ENCODE results near the gene TIGD1. TPM values are rescaled to one million over a fixed set of nuclear protein-coding genes. Genes with fewer than 3 reads are reported as not detected.

The TIGD1 gene
- total RNA-seq (1 to 10 TPM in 8 of 9 donors, under 1 TPM in 1; 0.99 to 3.8 (median 1.6) TPM), polyA plus RNA-seq (1 to 10 TPM; 1.6 to 2.1 TPM)
- long read RNA-seq, donor 1, partial matches to known transcripts: 0 of 1 reads
- long read RNA-seq, donor 1, other reads (novel, unspliced or antisense): 0 of 1 reads
- long read RNA-seq, donor 2, partial matches to known transcripts: 0 of 4 reads
- long read RNA-seq, donor 2, other reads (novel, unspliced or antisense): 0 of 4 reads
- long read RNA-seq, donor 3, partial matches to known transcripts: 0 of 1 reads
- long read RNA-seq, donor 3, other reads (novel, unspliced or antisense): 0 of 1 reads

- ATAC-seq (peak; percentile 96 to 98 (median 98)), DNase-seq (peak; percentile 94 to 98 (median 96))
- Histone ChIP-seq H3K9me3 (peaks cover 0 to 16% (median 2%) of the 10 kb centered on the region in 12 donors), H3K36me3 (peaks cover 0 to 17% (median 10%) of the 10 kb centered on the region in 9 donors), H3K4me1 (peaks cover 0 to 63% (median 20%) of the 10 kb centered on the region in 12 donors), H3K27me3 (no peaks in the 10 kb centered on the region), H3K4me3 (peak within 1 kb of the TSS; percentile 71 to 99 (median 86)), H3K27ac (peak within 1 kb of the TSS; percentile 80 to 100 (median 97))
- TF ChIP-seq POLR2A (IDR thresholded peaks at IDR 0.05) (peak in 1 of 2 donors; percentile 82), CTCF (IDR thresholded peaks at IDR 0.05) (peak in 11 of 12 donors; percentile 20 to 47 (median 33))
- WGBS, 4 donors: 1% methylated on average over 23 to 81 of the region's 81 CpGs
- intact Hi-C loops (cut with DNase I): loop anchor here in 1 of 10 donors (10.0 kb wide), 1 partner anchor 804 kb away; the partner anchor contains the start of gene DGKD
These were observed at the start of gene TIGD1, which contains the start of gene EIF4E2 for GRCh38 chr2:232550354-232551249. TIGD1 (minus strand) TSS chr2:232550557; CDS start chr2:232549882, 675 bp downstream. EIF4E2 (plus strand) TSS chr2:232550689; CDS start chr2:232550725, 36 bp downstream.

- H3K27me3 ChIP-seq: no peaks in the 10 kb centered on the region
- intact Hi-C loops (cut with DNase I): no loop called here
- no peak overlapping the region for H3K27ac ChIP-seq
- H3K36me3 ChIP-seq: no peaks in the 10 kb centered on the region
- H3K4me3 ChIP-seq: no peak overlapping the region
- ATAC-seq (no peak), DNase-seq (no peak)
- 84 to 94% (median 91%) methylated on average over 4 of the region's 4 CpGs for WGBS, 4 donors
- no peaks in the 10 kb centered on the region for H3K9me3 ChIP-seq
- H3K4me1 ChIP-seq: peaks cover 0 to 5% (median 0%) of the 10 kb centered on the region in 12 donors
- no peak for TF ChIP-seq POLR2A (IDR thresholded peaks at IDR 0.05)
- no peak for TF ChIP-seq CTCF (IDR thresholded peaks at IDR 0.05)
These were observed 47.9 kb upstream of the TIGD1 start for GRCh38 chr2:232598293-232598692.

- WGBS, 4 donors: 81 to 97% (median 88%) methylated on average over 7 of the region's 7 CpGs
- Histone ChIP-seq H3K27ac (no peak overlapping the region), H3K27me3 (no peaks in the 10 kb centered on the region), H3K4me1 (peaks cover 0 to 11% (median 0%) of the 10 kb centered on the region in 12 donors), H3K9me3 (no peaks in the 10 kb centered on the region), H3K4me3 (no peak overlapping the region), H3K36me3 (no peaks in the 10 kb centered on the region)
- ATAC-seq: no peak
- intact Hi-C loops (cut with DNase I): no loop called here
- TF ChIP-seq CTCF (IDR thresholded peaks at IDR 0.05) (no peak), POLR2A (IDR thresholded peaks at IDR 0.05) (no peak)
- no peak for DNase-seq
These were observed 47.2 kb upstream of the TIGD1 start for GRCh38 chr2:232597362-232598079.
